ENCODE data around the gene SGK1. TPM values are rescaled to one million over a fixed set of nuclear protein-coding genes. Genes with fewer than 3 reads are reported as not detected.

Gene SGK1
- polyA plus RNA-seq, 1 donor (not counting 4 experiments of a cell fraction or from before 2014, with no cell fraction given) = 156 TPM

- no peak overlapping the region for H3K4me3 ChIP-seq (ENCODE audit: control insufficient read depth in 2 of 3, extremely low read depth in 1 of 3, insufficient read depth in 2 of 3, low read depth in 1 of 3, low read length in 3 of 3)
- H3K9me1 ChIP-seq (ENCODE audit: control insufficient read depth, extremely low read depth, insufficient read depth, low read length) = no peaks in the 10 kb centered on the region
- FAIRE-seq (no peak), DNase-seq (ENCODE audit: low read depth, low spot score) (no peak)
- H3K9ac ChIP-seq (ENCODE audit: control insufficient read depth, extremely low read depth, insufficient read depth, low read length) = no peak overlapping the region
- no peak for TF ChIP-seq EZH2 (IDR thresholded peaks at IDR 0.05; ENCODE audit: low read length)
- no peak for TF ChIP-seq CTCF (optimal IDR thresholded peaks at IDR 0.05 in 1 of 3, IDR thresholded peaks at IDR 0.05 in 1 of 3, conservative IDR thresholded peaks at IDR 0.05 in 1 of 3; ENCODE audit: extremely low read depth in 1 of 3, insufficient read depth in 2 of 3, low read length in 3 of 3)
- H3K79me2 ChIP-seq (ENCODE audit: control insufficient read depth, insufficient read depth, low read length) = no peaks in the 10 kb centered on the region
- H3K36me3 ChIP-seq (ENCODE audit: control insufficient read depth in 2 of 2, extremely low read depth in 1 of 2, insufficient read depth in 2 of 2, low read length in 2 of 2) = no peaks in the 10 kb centered on the region
- H3K4me1 ChIP-seq (ENCODE audit: control insufficient read depth, extremely low read depth, insufficient read depth, low read length) = peaks cover 11% of the 10 kb centered on the region
- H3K27ac ChIP-seq (ENCODE audit: control insufficient read depth, insufficient read depth, low read length) = no peak overlapping the region
- no peak overlapping the region for H3K4me2 ChIP-seq (ENCODE audit: control insufficient read depth, extremely low read depth, insufficient read depth, low read depth, low read length)
- H2AFZ ChIP-seq (ENCODE audit: control insufficient read depth, low read length) = no peak overlapping the region
- dilution Hi-C loops (cut with MboI; ENCODE audit: extremely low pct_ligation_motif_present, low sequenced_read_pairs) = no loop called here
- no peaks in the 10 kb centered on the region for H3K9me3 ChIP-seq (ENCODE audit: control insufficient read depth, low read depth, low read length)
- H4K20me1 ChIP-seq (ENCODE audit: control insufficient read depth, extremely low read depth, insufficient read depth, low read length) = no peaks in the 10 kb centered on the region
- H3K27me3 ChIP-seq (ENCODE audit: control insufficient read depth, extremely low read depth, insufficient read depth, low read length) = no peaks in the 10 kb centered on the region
Measured at GRCh38 chr6:134296762-134297161, 21.1 kb downstream of the SGK1 start.

- Histone ChIP-seq H3K4me2 (ENCODE audit: control insufficient read depth, extremely low read depth, insufficient read depth, low read depth, low read length) (no peak overlapping the region), H2AFZ (ENCODE audit: control insufficient read depth, low read length) (no peak overlapping the region), H3K9ac (ENCODE audit: control insufficient read depth, extremely low read depth, insufficient read depth, low read length) (no peak overlapping the region), H3K27ac (ENCODE audit: control insufficient read depth, insufficient read depth, low read length) (no peak overlapping the region), H3K4me3 (ENCODE audit: control insufficient read depth in 2 of 3, extremely low read depth in 1 of 3, insufficient read depth in 2 of 3, low read depth in 1 of 3, low read length in 3 of 3) (no peak overlapping the region), H3K36me3 (ENCODE audit: control insufficient read depth in 2 of 2, extremely low read depth in 1 of 2, insufficient read depth in 2 of 2, low read length in 2 of 2) (no peaks in the 10 kb centered on the region), H3K9me3 (ENCODE audit: control insufficient read depth, low read depth, low read length) (no peaks in the 10 kb centered on the region), H4K20me1 (ENCODE audit: control insufficient read depth, extremely low read depth, insufficient read depth, low read length) (no peaks in the 10 kb centered on the region), H3K79me2 (ENCODE audit: control insufficient read depth, insufficient read depth, low read length) (no peaks in the 10 kb centered on the region), H3K9me1 (ENCODE audit: control insufficient read depth, extremely low read depth, insufficient read depth, low read length) (no peaks in the 10 kb centered on the region), H3K4me1 (ENCODE audit: control insufficient read depth, extremely low read depth, insufficient read depth, low read length) (peaks cover 11% of the 10 kb centered on the region), H3K27me3 (ENCODE audit: control insufficient read depth, extremely low read depth, insufficient read depth, low read length) (no peaks in the 10 kb centered on the region)
- dilution Hi-C loops (cut with MboI; ENCODE audit: extremely low pct_ligation_motif_present, low sequenced_read_pairs) = no loop called here
- DNase-seq (ENCODE audit: low read depth, low spot score) (peak; percentile 48), FAIRE-seq (peak; percentile 61)
- no peak for TF ChIP-seq EZH2 (IDR thresholded peaks at IDR 0.05; ENCODE audit: low read length)
- no peak for TF ChIP-seq CTCF (optimal IDR thresholded peaks at IDR 0.05 in 1 of 3, IDR thresholded peaks at IDR 0.05 in 1 of 3, conservative IDR thresholded peaks at IDR 0.05 in 1 of 3; ENCODE audit: extremely low read depth in 1 of 3, insufficient read depth in 2 of 3, low read length in 3 of 3)
Measured at GRCh38 chr6:134295953-134296553, 21.9 kb downstream of the SGK1 start.

Measured in keratinocyte (primary cell).